ENCODE measurements around the gene TMED9.
"Not testable (repeated sequence)": the region's sequence is repeated elsewhere in the genome, so short reads cannot be mapped to it uniquely, and the experiment has no call there.

Gene TMED9

GRCh38 chr5:177555228-177555627, 36.8 kb upstream of the TMED9 start:
- H3K4me1 ChIP-seq (ENCODE audit: insufficient read depth, low read length), result peaks cover 19% of the 10 kb centered on the region
- no peaks in the 10 kb centered on the region for H3K27me3 ChIP-seq (ENCODE audit: control insufficient read depth in 1 of 2, insufficient read depth in 2 of 2, low read length in 2 of 2)
- no peak overlapping the region for H3K4me3 ChIP-seq (ENCODE audit: low read depth in 1 of 2, low read length in 2 of 2)
- H3K27ac ChIP-seq (ENCODE audit: low read depth, low read length), result no peak overlapping the region
- H3K36me3 ChIP-seq (ENCODE audit: insufficient read depth, low read length), result peaks cover 24% of the 10 kb centered on the region
- no peak overlapping the region for H3K9ac ChIP-seq (ENCODE audit: low read length)
- no peaks in the 10 kb centered on the region for H3K9me3 ChIP-seq (ENCODE audit: low read length)

- no peak overlapping the region for H3K9ac ChIP-seq (ENCODE audit: low read length)
- no peaks in the 10 kb centered on the region for H3K9me3 ChIP-seq (ENCODE audit: low read length)
- H3K36me3 ChIP-seq (ENCODE audit: insufficient read depth, low read length), result peaks cover 21% of the 10 kb centered on the region
- no peaks in the 10 kb centered on the region for H3K27me3 ChIP-seq (ENCODE audit: control insufficient read depth in 1 of 2, insufficient read depth in 2 of 2, low read length in 2 of 2)
- H3K4me3 ChIP-seq (ENCODE audit: low read depth in 1 of 2, low read length in 2 of 2), result no peak overlapping the region
- no peak overlapping the region for H3K27ac ChIP-seq (ENCODE audit: low read depth, low read length)
- H3K4me1 ChIP-seq (ENCODE audit: insufficient read depth, low read length), result peaks cover 16% of the 10 kb centered on the region
These were observed 36.3 kb upstream of the TMED9 start for GRCh38 chr5:177555665-177556064.

DNA sequence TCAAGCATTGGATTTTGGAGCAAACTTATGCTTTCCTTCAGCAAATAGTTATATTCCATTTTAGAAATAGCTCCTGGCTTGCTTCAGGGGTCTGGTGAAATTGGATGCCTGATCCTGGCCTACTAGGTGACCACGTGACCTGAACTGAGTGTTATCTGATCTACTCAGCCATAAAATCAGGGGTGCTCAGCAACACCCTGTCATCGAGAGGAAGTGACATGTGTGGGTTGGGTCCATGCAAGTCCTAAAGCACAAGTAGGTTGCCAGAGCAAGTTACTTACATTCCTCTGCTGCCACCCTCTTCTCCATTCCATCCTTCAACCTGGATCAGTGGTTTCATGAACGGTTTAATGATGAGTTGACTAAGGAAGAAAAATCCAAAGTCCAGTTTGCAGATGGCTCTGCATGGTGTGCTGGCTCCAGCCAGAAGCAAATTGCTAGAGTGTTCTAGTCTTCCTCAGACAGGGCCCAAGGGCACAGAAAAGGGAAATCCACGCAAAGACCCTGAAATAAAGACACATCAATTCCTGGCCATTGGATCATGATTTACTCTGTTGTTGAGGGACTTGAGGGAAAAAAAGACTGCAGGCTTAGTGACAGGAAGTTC, 34.9 kb upstream of the TMED9 start:
- Histone ChIP-seq H3K27me3 (ENCODE audit: control insufficient read depth in 1 of 2, insufficient read depth in 2 of 2, low read length in 2 of 2) (no peaks in the 10 kb centered on the region), H3K4me3 (ENCODE audit: low read depth in 1 of 2, low read length in 2 of 2) (no peak overlapping the region), H3K9ac (ENCODE audit: low read length) (no peak overlapping the region), H3K36me3 (ENCODE audit: insufficient read depth, low read length) (peaks cover 8% of the 10 kb centered on the region), H3K27ac (ENCODE audit: low read depth, low read length) (no peak overlapping the region), H3K4me1 (ENCODE audit: insufficient read depth, low read length) (peaks cover 14% of the 10 kb centered on the region), H3K9me3 (ENCODE audit: low read length) (no peaks in the 10 kb centered on the region)

DNA sequence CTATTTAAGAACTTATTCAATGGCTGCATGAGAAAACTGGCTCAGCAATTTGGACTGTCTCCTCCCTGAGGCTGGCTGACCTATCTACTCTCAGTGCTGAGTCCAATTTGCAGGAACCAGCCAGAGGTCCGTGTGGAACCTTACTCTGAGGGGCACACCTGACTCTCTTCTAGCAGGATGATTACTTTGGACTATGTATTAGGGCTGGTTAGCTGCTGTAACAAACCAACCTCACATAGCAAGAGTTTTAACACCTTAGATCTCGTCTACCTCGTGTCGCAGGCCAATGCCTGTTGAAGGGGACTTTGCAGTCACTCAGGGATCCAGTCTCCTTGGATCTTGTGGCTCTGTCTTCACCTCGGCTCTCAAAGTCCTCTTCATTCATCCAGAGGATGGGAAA, 34.2 kb upstream of the TMED9 start:
- H3K9ac ChIP-seq (ENCODE audit: low read length), result no peak overlapping the region
- peaks cover 3% of the 10 kb centered on the region for H3K36me3 ChIP-seq (ENCODE audit: insufficient read depth, low read length)
- H3K9me3 ChIP-seq (ENCODE audit: low read length), result no peaks in the 10 kb centered on the region
- no peaks in the 10 kb centered on the region for H3K27me3 ChIP-seq (ENCODE audit: control insufficient read depth in 1 of 2, insufficient read depth in 2 of 2, low read length in 2 of 2)
- peaks cover 8% of the 10 kb centered on the region for H3K4me1 ChIP-seq (ENCODE audit: insufficient read depth, low read length)
- H3K27ac ChIP-seq (ENCODE audit: low read depth, low read length), result no peak overlapping the region
- H3K4me3 ChIP-seq (ENCODE audit: low read depth in 1 of 2, low read length in 2 of 2), result no peak overlapping the region

DNA sequence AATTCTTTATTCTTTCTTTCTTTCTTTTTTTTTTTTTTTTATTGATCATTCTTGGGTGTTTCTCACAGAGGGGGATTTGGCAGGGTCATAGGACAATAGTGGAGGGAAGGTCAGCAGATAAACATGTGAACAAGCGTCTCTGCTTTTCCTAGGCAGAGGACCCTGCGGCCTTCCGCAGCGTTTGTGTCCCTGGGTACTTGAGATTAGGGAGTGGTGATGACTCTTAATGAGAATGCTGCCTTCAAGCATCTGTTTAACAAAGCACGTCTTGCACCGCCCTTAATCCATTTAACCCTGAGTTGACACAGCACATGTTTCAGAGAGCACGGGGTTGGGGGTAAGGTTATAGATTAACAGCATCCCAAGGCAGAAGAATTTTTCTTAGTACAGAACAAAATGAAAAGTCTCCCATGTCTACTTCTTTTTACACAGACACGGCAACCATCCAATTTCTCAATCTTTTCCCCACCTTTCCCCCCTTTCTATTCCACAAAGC, 32.5 kb upstream of the TMED9 start:
- not testable (repeated sequence) for H3K4me3 ChIP-seq (ENCODE audit: low read depth in 1 of 2, low read length in 2 of 2); H3K27ac ChIP-seq (ENCODE audit: low read depth, low read length); H3K9ac ChIP-seq (ENCODE audit: low read length); H3K9me3 ChIP-seq (ENCODE audit: low read length); H3K27me3 ChIP-seq (ENCODE audit: control insufficient read depth in 1 of 2, insufficient read depth in 2 of 2, low read length in 2 of 2); H3K4me1 ChIP-seq (ENCODE audit: insufficient read depth, low read length); H3K36me3 ChIP-seq (ENCODE audit: insufficient read depth, low read length)

DNA sequence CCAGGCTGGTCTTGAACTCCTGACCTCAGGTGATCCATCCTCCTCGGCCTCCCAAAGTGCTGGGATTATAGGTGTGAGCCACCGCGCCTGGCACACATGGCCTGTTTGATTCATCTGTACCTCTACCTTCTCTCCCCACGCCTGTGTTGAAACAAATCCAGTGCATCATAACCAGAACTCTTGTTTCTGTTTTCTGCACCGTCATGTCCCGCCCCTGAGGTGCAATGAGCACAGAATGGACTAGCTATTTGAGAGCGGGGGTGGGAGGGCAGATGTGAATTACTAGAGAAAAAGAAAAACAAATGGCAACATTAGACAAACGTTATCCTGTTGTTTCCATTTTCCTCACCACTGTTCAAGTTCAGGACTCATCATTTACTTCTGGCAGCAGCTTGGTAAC, 27.0 kb upstream of the TMED9 start:
- H3K27ac ChIP-seq (ENCODE audit: low read depth, low read length), result no peak overlapping the region
- H3K9ac ChIP-seq (ENCODE audit: low read length), result no peak overlapping the region
- H3K27me3 ChIP-seq (ENCODE audit: control insufficient read depth in 1 of 2, insufficient read depth in 2 of 2, low read length in 2 of 2), result no peaks in the 10 kb centered on the region
- no peaks in the 10 kb centered on the region for H3K4me1 ChIP-seq (ENCODE audit: insufficient read depth, low read length)
- H3K4me3 ChIP-seq (ENCODE audit: low read depth in 1 of 2, low read length in 2 of 2), result no peak overlapping the region
- no peaks in the 10 kb centered on the region for H3K36me3 ChIP-seq (ENCODE audit: insufficient read depth, low read length)
- H3K9me3 ChIP-seq (ENCODE audit: low read length), result no peaks in the 10 kb centered on the region

DNA sequence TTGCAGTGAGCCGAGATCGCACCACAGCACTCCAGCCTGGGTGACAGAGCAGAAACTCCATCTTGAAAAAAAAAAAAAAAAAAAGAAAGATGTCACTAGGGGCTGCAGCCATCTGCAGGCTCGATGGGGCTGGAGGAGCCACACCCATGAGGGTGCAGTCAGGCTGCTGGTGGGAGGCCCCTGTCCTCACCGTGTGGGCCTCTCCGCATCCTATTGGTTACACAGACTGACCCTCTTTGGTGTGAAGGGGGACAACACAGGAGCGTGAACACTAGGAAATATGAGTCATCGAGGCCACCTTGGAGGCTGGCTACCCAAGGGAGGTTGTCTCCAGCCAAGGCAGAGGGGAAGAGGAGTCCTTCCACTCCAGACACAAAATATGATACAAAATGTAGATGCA, 23.7 kb upstream of the TMED9 start:
- no peak overlapping the region for H3K27ac ChIP-seq (ENCODE audit: low read depth, low read length)
- no peak overlapping the region for H3K9ac ChIP-seq (ENCODE audit: low read length)
- no peaks in the 10 kb centered on the region for H3K9me3 ChIP-seq (ENCODE audit: low read length)
- H3K4me1 ChIP-seq (ENCODE audit: insufficient read depth, low read length), result no peaks in the 10 kb centered on the region
- H3K27me3 ChIP-seq (ENCODE audit: control insufficient read depth in 1 of 2, insufficient read depth in 2 of 2, low read length in 2 of 2), result no peaks in the 10 kb centered on the region
- no peaks in the 10 kb centered on the region for H3K36me3 ChIP-seq (ENCODE audit: insufficient read depth, low read length)
- H3K4me3 ChIP-seq (ENCODE audit: low read depth in 1 of 2, low read length in 2 of 2), result no peak overlapping the region

DNA sequence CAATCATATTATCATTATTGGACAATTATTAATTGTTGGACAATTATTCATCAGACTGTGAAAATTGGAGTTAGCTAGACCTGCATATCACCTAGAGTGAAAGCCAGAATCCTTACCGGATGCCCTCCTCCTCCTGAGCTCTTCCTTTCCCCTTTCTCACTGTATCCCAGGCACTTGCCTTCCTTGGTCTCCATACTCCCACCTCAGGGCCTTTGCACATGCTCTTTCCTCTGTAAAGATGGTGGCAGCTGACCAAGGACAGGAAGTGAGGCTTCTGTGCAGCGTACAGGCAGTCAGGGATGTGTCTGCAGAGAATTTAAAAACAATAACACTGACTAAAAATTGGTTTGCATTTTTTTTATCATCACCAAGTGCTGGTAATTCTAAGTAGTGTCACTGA, 22.1 kb upstream of the TMED9 start:
- H3K9ac ChIP-seq (ENCODE audit: low read length), result no peak overlapping the region
- H3K36me3 ChIP-seq (ENCODE audit: insufficient read depth, low read length), result no peaks in the 10 kb centered on the region
- no peaks in the 10 kb centered on the region for H3K4me1 ChIP-seq (ENCODE audit: insufficient read depth, low read length)
- H3K4me3 ChIP-seq (ENCODE audit: low read depth in 1 of 2, low read length in 2 of 2), result no peak overlapping the region
- no peaks in the 10 kb centered on the region for H3K27me3 ChIP-seq (ENCODE audit: control insufficient read depth in 1 of 2, insufficient read depth in 2 of 2, low read length in 2 of 2)
- H3K27ac ChIP-seq (ENCODE audit: low read depth, low read length), result no peak overlapping the region
- no peaks in the 10 kb centered on the region for H3K9me3 ChIP-seq (ENCODE audit: low read length)

GRCh38 chr5:177575488-177575887, 16.5 kb upstream of the TMED9 start:
- no peak overlapping the region for H3K27ac ChIP-seq (ENCODE audit: low read depth, low read length)

GRCh38 chr5:177576169-177576568, 15.8 kb upstream of the TMED9 start:
- Histone ChIP-seq H3K27me3 (ENCODE audit: control insufficient read depth in 1 of 2, insufficient read depth in 2 of 2, low read length in 2 of 2) (no peaks in the 10 kb centered on the region), H3K36me3 (ENCODE audit: insufficient read depth, low read length) (no peaks in the 10 kb centered on the region), H3K4me1 (ENCODE audit: insufficient read depth, low read length) (no peaks in the 10 kb centered on the region), H3K9ac (ENCODE audit: low read length) (no peak overlapping the region), H3K9me3 (ENCODE audit: low read length) (no peaks in the 10 kb centered on the region), H3K4me3 (ENCODE audit: low read depth in 1 of 2, low read length in 2 of 2) (no peak overlapping the region), H3K27ac (ENCODE audit: low read depth, low read length) (no peak overlapping the region)

More at GRCh38 chr5:177575488-177575887, 16.5 kb upstream of the TMED9 start:
- no peak overlapping the region for H3K4me3 ChIP-seq (ENCODE audit: low read depth in 1 of 2, low read length in 2 of 2)
- H3K4me1 ChIP-seq (ENCODE audit: insufficient read depth, low read length), result no peaks in the 10 kb centered on the region
- H3K36me3 ChIP-seq (ENCODE audit: insufficient read depth, low read length), result no peaks in the 10 kb centered on the region
- no peaks in the 10 kb centered on the region for H3K27me3 ChIP-seq (ENCODE audit: control insufficient read depth in 1 of 2, insufficient read depth in 2 of 2, low read length in 2 of 2)
- H3K9me3 ChIP-seq (ENCODE audit: low read length), result no peaks in the 10 kb centered on the region
- no peak overlapping the region for H3K9ac ChIP-seq (ENCODE audit: low read length)

GRCh38 chr5:177578316-177578715, 13.7 kb upstream of the TMED9 start:
- Histone ChIP-seq H3K4me3 (ENCODE audit: low read depth in 1 of 2, low read length in 2 of 2) (no peak overlapping the region), H3K36me3 (ENCODE audit: insufficient read depth, low read length) (no peaks in the 10 kb centered on the region), H3K27ac (ENCODE audit: low read depth, low read length) (no peak overlapping the region), H3K27me3 (ENCODE audit: control insufficient read depth in 1 of 2, insufficient read depth in 2 of 2, low read length in 2 of 2) (no peaks in the 10 kb centered on the region), H3K4me1 (ENCODE audit: insufficient read depth, low read length) (no peaks in the 10 kb centered on the region), H3K9ac (ENCODE audit: low read length) (no peak overlapping the region), H3K9me3 (ENCODE audit: low read length) (no peaks in the 10 kb centered on the region)

DNA sequence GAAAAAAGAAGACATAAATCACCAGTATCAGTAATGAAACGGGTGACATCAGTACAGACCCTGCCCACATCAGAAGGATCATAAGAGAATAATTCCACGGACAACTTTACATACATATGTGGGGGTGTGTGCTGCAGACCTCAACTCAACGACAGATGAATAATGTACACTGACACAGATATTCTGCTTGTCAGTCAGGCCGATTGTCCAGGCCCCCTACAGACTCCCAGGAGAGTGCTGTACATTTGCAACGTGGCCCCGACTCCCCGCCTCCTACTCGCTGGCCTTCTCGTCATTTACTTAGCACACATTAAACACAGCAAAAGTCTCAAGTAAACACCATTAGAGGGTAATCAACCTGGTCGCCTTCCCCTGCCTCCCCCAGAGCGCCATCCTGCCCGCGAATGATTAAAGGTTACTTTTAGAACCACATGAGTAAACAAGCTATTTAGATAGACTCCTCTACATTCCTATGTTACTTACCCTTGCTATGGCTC, 3.5 kb upstream of the TMED9 start:
- peaks cover 4% of the 10 kb centered on the region for H3K36me3 ChIP-seq (ENCODE audit: insufficient read depth, low read length)
- H3K9me3 ChIP-seq (ENCODE audit: low read length), result no peaks in the 10 kb centered on the region
- no peak overlapping the region for H3K4me3 ChIP-seq (ENCODE audit: low read depth in 1 of 2, low read length in 2 of 2)
- H3K4me1 ChIP-seq (ENCODE audit: insufficient read depth, low read length), result peaks cover 14% of the 10 kb centered on the region
- H3K9ac ChIP-seq (ENCODE audit: low read length), result no peak overlapping the region
- peaks cover 0 to 6% of the 10 kb centered on the region in 2 donors for H3K27me3 ChIP-seq (ENCODE audit: control insufficient read depth in 1 of 2, insufficient read depth in 2 of 2, low read length in 2 of 2)
- H3K27ac ChIP-seq (ENCODE audit: low read depth, low read length), result no peak overlapping the region
